C4-2B (cell line): ENCODE data around the gene OSBPL10.

Experiments
- H3K27ac ChIP-seq: fragments of 450-650 bp; 2 replicates; pipeline ENCODE4 v1.5.1; 2017
- ZFX ChIP-seq: fragments of 450-650 bp; IDR thresholded peaks from 2 replicates; pipeline ENCODE4 v1.6.1; 2017
- TF ChIP-seq, protein P1 (sequence below): fragments of 450-650 bp; conservative IDR thresholded peaks from 2 replicates; pipeline ENCODE4 v1.5.1; 2017; ENCODE audit warnings: mild to moderate bottlenecking

OSBPL10 gene

DNA sequence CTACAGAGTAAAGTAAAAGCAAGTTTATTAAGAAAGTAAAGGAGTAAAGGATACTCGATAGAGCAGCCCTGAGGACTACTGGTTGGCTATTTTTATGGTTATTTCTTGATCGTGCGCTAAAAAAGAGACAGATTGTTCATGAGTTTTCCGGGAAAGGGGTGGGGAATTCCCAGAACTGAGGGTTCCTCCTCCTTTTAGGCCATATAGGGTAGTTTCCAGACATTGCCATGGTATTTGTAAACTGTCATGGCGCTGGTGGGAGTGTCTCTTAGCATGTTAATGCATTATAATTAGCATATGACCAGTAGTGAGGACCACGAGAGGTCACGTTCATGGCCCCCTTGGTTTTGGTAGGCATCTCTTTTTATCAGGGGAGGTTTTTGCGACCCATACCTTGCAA is 213.1 kb downstream of the OSBPL10 start:
- no peak overlapping the region for H3K27ac ChIP-seq
- TF ChIP-seq, protein P1, sequence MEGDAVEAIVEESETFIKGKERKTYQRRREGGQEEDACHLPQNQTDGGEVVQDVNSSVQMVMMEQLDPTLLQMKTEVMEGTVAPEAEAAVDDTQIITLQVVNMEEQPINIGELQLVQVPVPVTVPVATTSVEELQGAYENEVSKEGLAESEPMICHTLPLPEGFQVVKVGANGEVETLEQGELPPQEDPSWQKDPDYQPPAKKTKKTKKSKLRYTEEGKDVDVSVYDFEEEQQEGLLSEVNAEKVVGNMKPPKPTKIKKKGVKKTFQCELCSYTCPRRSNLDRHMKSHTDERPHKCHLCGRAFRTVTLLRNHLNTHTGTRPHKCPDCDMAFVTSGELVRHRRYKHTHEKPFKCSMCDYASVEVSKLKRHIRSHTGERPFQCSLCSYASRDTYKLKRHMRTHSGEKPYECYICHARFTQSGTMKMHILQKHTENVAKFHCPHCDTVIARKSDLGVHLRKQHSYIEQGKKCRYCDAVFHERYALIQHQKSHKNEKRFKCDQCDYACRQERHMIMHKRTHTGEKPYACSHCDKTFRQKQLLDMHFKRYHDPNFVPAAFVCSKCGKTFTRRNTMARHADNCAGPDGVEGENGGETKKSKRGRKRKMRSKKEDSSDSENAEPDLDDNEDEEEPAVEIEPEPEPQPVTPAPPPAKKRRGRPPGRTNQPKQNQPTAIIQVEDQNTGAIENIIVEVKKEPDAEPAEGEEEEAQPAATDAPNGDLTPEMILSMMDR = no peak
- no peak for TF ChIP-seq ZFX

DNA sequence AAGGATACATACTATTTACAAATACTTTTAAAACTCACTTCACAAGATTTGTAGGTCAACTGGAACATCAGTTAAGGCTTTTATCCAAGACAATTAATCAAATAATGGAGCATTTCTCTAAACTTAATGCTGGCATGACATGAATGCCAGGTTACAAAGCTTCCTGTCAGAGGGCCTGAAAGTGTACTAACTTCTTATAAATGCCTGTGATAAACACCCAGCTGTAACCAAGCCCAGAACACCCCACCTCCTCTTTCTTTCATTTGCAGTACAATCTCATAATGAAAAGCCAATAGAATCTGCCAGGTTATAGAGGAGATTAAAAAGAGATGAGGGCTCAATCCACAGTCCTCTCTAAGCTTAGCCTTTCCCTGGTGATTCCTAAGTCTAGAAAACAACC is 214.4 kb downstream of the OSBPL10 start:
- no peak overlapping the region for H3K27ac ChIP-seq
- no peak for TF ChIP-seq ZFX
- TF ChIP-seq, protein P1 = no peak

DNA sequence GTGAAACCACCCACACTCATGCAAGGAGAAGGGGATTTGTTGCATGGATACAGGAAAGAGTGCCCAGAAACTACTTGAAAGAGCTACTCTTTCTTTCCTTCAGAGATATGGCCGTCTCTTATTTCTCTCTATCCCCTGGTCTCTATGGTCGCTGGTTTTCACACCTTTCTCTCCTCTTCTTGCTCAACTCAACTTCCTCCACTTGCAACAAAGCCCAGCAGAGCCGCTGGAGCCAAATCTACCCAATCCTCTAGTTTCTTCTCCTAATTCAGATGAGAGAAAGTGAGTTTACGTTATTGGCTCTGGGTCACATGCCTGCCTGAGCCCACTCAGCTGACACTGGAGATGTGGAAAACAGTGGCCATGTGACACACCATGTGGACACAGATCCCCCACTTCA is 215.2 kb downstream of the OSBPL10 start:
- no peak for TF ChIP-seq ZFX
- TF ChIP-seq, protein P1 = no peak
- no peak overlapping the region for H3K27ac ChIP-seq

DNA sequence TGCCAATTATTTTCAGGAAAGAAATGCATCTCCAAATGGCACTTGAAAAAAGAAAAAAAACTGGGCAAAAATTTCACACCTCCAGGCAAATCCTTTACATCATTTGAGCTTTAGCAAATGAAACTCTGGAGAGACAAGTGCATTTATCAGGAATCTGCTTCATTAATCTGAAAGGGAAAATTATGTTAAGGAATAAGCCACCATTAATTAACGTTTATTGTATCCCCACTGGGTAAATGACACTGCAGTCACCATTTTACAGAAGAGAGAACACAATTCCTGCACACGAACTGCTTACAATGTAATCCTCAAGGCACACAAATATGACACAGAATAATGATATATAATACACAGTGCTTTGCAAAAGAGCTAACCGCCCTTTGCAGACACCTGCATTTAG is 217.3 kb downstream of the OSBPL10 start:
- no peak for TF ChIP-seq ZFX
- TF ChIP-seq, protein P1 = no peak
- H3K27ac ChIP-seq = no peak overlapping the region

DNA sequence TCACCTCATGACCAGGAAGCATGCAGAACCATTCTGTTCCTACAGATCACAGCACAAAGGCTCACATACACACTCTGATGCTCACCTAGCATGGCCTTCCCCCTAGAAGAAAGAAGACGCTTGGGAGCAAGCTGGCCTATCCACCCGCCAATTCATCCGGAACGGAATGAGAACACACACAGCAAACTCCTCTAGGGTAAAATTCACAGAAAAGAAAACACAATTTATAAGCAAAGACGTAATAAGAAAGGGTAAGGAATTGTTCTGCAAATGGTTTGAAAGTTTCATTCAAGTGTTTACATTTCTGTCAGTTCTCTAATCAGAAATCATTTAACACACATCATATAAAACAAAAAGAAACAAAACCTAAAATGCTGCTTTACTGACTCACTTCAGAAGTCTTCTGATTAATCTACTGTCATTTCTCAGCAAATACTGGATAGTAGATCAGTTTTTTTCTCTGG is 218.1 kb downstream of the OSBPL10 start:
- TF ChIP-seq ZFX = no peak
- TF ChIP-seq, protein P1 = no peak
- H3K27ac ChIP-seq = no peak overlapping the region

DNA sequence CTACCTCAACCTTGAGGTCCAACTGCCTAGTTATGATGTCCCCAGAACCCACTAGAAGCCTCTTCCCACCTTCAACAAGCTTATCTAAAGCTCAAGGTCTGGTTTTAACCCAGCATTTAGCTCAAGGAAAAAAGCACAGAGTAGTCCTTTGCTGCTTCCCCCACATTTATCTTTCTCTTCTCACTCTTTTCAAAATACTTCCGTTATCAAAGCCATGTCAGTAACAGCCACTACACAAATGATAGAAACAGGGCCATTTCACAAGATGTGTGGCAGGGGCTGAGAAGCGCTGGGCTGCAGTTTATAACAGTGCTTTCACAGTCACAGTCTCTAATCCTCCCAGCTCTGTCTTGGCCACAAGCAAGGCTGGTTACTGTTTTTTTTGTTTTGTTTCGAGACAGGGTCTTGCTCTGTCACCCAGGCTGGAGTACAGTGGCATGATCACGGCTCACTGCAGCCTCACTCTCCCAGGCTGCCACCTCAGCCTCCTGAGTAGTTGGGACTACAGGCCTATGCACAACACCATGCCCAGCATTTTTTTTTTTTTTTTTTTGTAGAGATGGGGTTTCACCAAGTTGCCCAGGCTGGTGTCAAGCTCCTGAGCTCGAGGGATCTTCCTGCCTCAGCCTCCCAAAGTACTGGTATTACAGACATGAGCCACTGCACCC is 218.8 kb downstream of the OSBPL10 start:
- no peak for TF ChIP-seq ZFX
- TF ChIP-seq, protein P1 = no peak
- no peak overlapping the region for H3K27ac ChIP-seq

DNA sequence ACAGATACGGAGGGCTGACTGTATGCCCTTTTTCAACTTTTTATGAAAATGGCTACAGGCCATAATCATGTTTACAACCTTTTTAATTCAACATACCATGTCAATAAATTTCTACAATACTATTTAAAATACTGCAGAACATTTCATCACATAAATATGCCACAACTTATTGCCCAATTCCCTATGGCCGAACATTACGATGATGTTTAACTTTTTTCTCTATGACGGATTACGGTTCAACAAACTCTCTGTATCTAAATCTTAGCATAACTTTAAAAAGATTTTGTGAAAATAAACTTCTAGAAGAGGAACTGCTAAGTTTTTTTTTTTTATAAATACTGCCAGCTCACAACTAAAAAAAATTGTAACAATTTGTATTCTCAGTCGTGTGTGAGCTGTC is 220.4 kb downstream of the OSBPL10 start:
- no peak overlapping the region for H3K27ac ChIP-seq
- TF ChIP-seq, protein P1 = no peak
- TF ChIP-seq ZFX = no peak
